DOHH2 (cell line): ENCODE measurements around the gene LTO1.
A peak's percentile ranks its signal among the peaks of the same experiment; 100 is the strongest.

Experiments used
- H3F3A ChIP-seq: fragments of 200-600 bp; sonication (generic), shearing (Covaris generic); 2 replicates; pipeline ENCODE4 v1.6.0; 2016; ENCODE audit warnings: antibody characterized with exemption, mild to moderate bottlenecking; ENCODE audit not compliant: control insufficient read depth, insufficient read depth
- H3K27ac ChIP-seq: fragments of 200-600 bp; sonication (generic); 2 replicates; pipeline ENCODE4 v1.5.1; 2014; ENCODE audit warnings: low read depth, mild to moderate bottlenecking, low read length, moderate library complexity
- H3K27me3 ChIP-seq: fragments of 200-600 bp; sonication (generic); 2 replicates; pipeline ENCODE4 v1.6.1; 2014; ENCODE audit warnings: mild to moderate bottlenecking, low read length, mixed read lengths; ENCODE audit not compliant: control insufficient read depth
- H3K36me3 ChIP-seq: fragments of 200-600 bp; sonication (generic); 2 replicates; pipeline ENCODE4 v1.6.1; 2014; ENCODE audit warnings: mild to moderate bottlenecking, low read length, moderate library complexity, mixed read lengths; ENCODE audit not compliant: control insufficient read depth
- H3K4me1 ChIP-seq: fragments of 200-600 bp; sonication (generic); 2 replicates; pipeline ENCODE4 v1.6.1; 2014; ENCODE audit warnings: mild to moderate bottlenecking, low read length, mixed read lengths; ENCODE audit not compliant: control insufficient read depth
- H3K4me2 ChIP-seq: fragments of 200-600 bp; sonication (generic); 2 replicates; pipeline ENCODE4 v1.6.0; 2014; ENCODE audit warnings: mild to moderate bottlenecking, low read length, moderate library complexity
- H3K4me3 ChIP-seq: fragments of 200-600 bp; sonication (generic); 2 replicates; pipeline ENCODE4 v1.5.1; 2014; ENCODE audit warnings: mild to moderate bottlenecking, low read length, mixed read lengths
- H3K79me2 ChIP-seq: fragments of 200-600 bp; sonication (generic); 2 replicates; pipeline ENCODE4 v1.6.1; 2014; ENCODE audit warnings: mild to moderate bottlenecking, low read length, mixed read lengths; ENCODE audit not compliant: control insufficient read depth
- H3K9me2 ChIP-seq: fragments of 200-600 bp; sonication (generic); replicated peaks from 2 replicates; pipeline ENCODE4 v1.6.1; 2014; ENCODE audit warnings: mild to moderate bottlenecking, low read length, mixed read lengths; ENCODE audit not compliant: control insufficient read depth
- H3K9me3 ChIP-seq: fragments of 200-600 bp; sonication (generic); 2 replicates; pipeline ENCODE4 v1.6.1; 2014; ENCODE audit warnings: antibody characterized with exemption, low read length, mixed read lengths; ENCODE audit not compliant: control insufficient read depth, insufficient read depth
- H4K20me1 ChIP-seq: fragments of 200-600 bp; sonication (generic); 2 replicates; pipeline ENCODE4 v1.6.0; 2014; ENCODE audit warnings: low read depth, mild to moderate bottlenecking, antibody characterized with exemption, low read length, moderate library complexity; ENCODE audit not compliant: control insufficient read depth, insufficient read depth
- EZH2phosphoT487 ChIP-seq: fragments of 200-600 bp; sonication (generic); IDR thresholded peaks from 2 replicates; pipeline ENCODE4 v1.6.1; 2017; ENCODE audit warnings: borderline replicate concordance, mild to moderate bottlenecking, antibody characterized with exemption, low read length, moderate library complexity, mixed read lengths
- TF ChIP-seq, protein P1 (sequence below): fragments of 200-600 bp; sonication (generic); IDR thresholded peaks from one replicate; pipeline ENCODE4 v1.5.1; 2014; ENCODE audit warnings: antibody characterized with exemption, mild to moderate bottlenecking, low read depth, low read length; ENCODE audit not compliant: poor library complexity, severe bottlenecking

The LTO1 gene

DNA sequence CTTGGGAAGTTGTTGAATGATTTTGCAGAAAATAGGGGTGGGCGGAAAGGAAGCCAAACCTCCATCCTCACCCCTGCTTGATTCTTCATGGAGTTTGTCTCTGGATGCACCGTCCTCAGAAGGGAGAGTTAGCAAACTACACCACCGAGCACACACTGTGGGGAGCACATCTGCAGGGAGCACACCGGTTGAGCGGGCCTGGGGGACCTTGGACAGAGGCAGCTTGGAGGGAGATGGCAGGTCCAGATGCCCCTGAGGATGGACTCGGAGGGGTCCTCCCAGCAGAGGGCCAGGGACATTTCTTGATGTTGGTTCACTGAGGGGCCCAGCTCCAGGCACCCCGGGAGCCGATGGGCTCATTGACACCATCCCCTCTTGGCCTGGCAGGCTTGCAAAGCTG lies 43.8 kb upstream of the LTO1 start:
- Histone ChIP-seq H3K4me3 (no peak overlapping the region), H3K4me2 (no peak overlapping the region), H3K9me3 (no peaks in the 10 kb centered on the region), H3K9me2 (no peaks in the 10 kb centered on the region), H3K36me3 (no peaks in the 10 kb centered on the region), H3K79me2 (no peaks in the 10 kb centered on the region), H4K20me1 (0 out of 2 replicates have a peak, but pooled peaks cover 5% of the 10 kb centered on the region), H3K27me3 (peaks cover 29% of the 10 kb centered on the region), H3F3A (no peaks in the 10 kb centered on the region), H3K4me1 (peaks cover 4% of the 10 kb centered on the region), H3K27ac (no peak overlapping the region)
- TF ChIP-seq, protein P1, sequence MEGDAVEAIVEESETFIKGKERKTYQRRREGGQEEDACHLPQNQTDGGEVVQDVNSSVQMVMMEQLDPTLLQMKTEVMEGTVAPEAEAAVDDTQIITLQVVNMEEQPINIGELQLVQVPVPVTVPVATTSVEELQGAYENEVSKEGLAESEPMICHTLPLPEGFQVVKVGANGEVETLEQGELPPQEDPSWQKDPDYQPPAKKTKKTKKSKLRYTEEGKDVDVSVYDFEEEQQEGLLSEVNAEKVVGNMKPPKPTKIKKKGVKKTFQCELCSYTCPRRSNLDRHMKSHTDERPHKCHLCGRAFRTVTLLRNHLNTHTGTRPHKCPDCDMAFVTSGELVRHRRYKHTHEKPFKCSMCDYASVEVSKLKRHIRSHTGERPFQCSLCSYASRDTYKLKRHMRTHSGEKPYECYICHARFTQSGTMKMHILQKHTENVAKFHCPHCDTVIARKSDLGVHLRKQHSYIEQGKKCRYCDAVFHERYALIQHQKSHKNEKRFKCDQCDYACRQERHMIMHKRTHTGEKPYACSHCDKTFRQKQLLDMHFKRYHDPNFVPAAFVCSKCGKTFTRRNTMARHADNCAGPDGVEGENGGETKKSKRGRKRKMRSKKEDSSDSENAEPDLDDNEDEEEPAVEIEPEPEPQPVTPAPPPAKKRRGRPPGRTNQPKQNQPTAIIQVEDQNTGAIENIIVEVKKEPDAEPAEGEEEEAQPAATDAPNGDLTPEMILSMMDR, result no peak
- TF ChIP-seq EZH2phosphoT487, result no peak

DNA sequence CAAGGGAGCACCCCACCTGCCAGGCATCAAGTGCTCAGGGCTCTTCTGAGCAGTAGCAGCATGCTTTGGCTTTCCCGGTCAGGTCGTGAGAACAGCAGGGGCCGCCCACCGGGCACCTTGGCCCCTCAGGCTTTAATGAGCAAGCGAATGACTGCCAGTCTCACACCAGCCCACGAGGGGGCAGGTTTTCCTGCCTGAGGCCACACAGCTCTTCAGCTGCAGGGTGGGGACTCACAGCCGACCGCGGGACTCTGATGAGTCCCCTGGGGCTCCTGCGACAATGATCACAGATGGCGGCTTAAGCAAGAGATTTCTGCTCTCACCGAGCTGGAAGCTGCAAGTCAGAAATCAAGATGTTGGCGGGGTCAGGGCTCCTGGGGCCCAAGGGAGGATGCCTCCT lies 43.0 kb upstream of the LTO1 start:
- Histone ChIP-seq H3K9me3 (no peaks in the 10 kb centered on the region), H3K27me3 (peaks cover 29% of the 10 kb centered on the region), H3K4me3 (no peak overlapping the region), H3K79me2 (no peaks in the 10 kb centered on the region), H3K36me3 (no peaks in the 10 kb centered on the region), H4K20me1 (0 out of 2 replicates have a peak, but pooled peaks cover 5% of the 10 kb centered on the region), H3K4me1 (peaks cover 4% of the 10 kb centered on the region), H3F3A (no peaks in the 10 kb centered on the region), H3K4me2 (0 out of 2 replicates have a peak overlapping the region, but pooled peaks have one; percentile 8), H3K27ac (no peak overlapping the region), H3K9me2 (no peaks in the 10 kb centered on the region)
- TF ChIP-seq, protein P1, result peak; percentile 78
- no peak for TF ChIP-seq EZH2phosphoT487

DNA sequence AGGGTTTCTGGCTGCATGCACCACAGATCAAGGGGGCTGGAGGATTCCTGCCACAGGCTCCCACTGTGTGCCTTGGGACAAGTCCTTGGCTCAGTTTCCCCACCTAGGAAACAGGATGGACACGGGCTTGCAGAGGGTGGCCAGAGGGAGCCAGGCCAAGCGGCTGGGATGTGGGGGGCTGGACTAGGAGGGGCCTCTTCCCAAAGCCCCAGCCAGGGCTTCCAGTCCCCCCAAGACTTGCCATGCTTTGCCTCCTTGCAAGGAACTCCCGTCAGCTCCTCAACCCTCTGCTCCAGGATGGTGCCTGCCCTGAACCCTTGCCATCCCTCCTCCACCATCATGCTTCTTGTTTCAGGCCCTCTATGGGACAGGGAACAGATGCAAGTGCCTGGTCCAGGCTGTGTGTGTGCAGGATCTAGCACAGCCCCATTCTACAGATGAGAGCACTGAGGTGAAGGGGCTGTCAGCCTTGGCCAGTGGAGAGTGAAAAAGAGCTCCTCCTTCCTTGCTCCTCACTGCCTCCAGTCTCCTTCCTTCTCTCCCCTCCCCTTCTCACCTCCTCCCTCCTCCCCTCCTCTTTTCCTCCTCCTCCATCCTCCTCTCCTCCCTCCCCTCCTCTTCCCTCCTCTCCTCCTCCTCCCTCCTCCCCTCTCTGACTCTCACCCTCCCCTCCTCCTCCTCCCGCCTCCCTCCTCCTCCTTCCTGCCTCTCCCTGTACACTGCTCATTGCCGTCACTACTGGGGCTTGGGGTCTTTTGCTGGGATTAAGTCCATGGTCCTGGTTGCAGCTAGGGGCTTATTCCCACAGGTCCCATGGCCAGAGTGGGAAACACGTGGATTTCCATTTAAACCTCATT lies 42.0 kb upstream of the LTO1 start:
- 0 out of 2 replicates have a peak, but pooled peaks cover 5% of the 10 kb centered on the region for H4K20me1 ChIP-seq
- H3K4me2 ChIP-seq, result no peak overlapping the region
- no peak overlapping the region for H3K4me3 ChIP-seq
- no peaks in the 10 kb centered on the region for H3K9me3 ChIP-seq
- H3K27me3 ChIP-seq, result peaks cover 29% of the 10 kb centered on the region
- TF ChIP-seq, protein P1, result no peak
- no peak for TF ChIP-seq EZH2phosphoT487
- no peaks in the 10 kb centered on the region for H3F3A ChIP-seq
- H3K9me2 ChIP-seq, result no peaks in the 10 kb centered on the region
- H3K27ac ChIP-seq, result no peak overlapping the region
- H3K4me1 ChIP-seq, result peaks cover 9% of the 10 kb centered on the region
- no peaks in the 10 kb centered on the region for H3K79me2 ChIP-seq
- H3K36me3 ChIP-seq, result no peaks in the 10 kb centered on the region
